ENCODE results near the gene AHDC1. TPM values are rescaled to one million over a fixed set of nuclear protein-coding genes. Genes with fewer than 3 reads are reported as not detected.

Gene AHDC1
- total RNA-seq, 1 experiment from 2014 or later, result 33.7 TPM

- no peaks in the 10 kb centered on the region for H3K36me3 ChIP-seq (ENCODE audit: control insufficient read depth in 1 of 2, insufficient read depth in 2 of 2, low read length in 2 of 2)
- H3K27ac ChIP-seq (ENCODE audit: low read depth, low read length), result no peak overlapping the region
- POLR2A ChIA-PET, result interaction anchor here (0.7 to 1.6 kb wide), 2 partner anchors 9 to 27 kb away, joined by 6 to 10 read pairs; partner anchors contain the start of gene WASF2
- BruUV-seq (replicated peaks), result no TSS peak
- RAD21 ChIA-PET (ENCODE audit: low non-redundant PET in 1 of 2, low total read pairs in 2 of 2, uncharacterized antibody in 2 of 2, unreplicated experiment in 2 of 2), result no interaction called here
- H3K27me3 ChIP-seq (ENCODE audit: insufficient read depth, low read length), result no peaks in the 10 kb centered on the region
- CTCF ChIA-PET, result no interaction called here
- peaks cover 9 to 26% of the 10 kb centered on the region in 2 experiments; a peak in 3 of 4 replicates for H3K4me1 ChIP-seq (ENCODE audit: control insufficient read depth in 1 of 2, insufficient read depth in 2 of 2, low read length in 2 of 2)
- no peak for TF ChIP-seq FOSL1 (IDR thresholded peaks at IDR 0.05; ENCODE audit: low read depth)
- TF ChIP-seq EZH2phosphoT487 (IDR thresholded peaks at IDR 0.05; ENCODE audit: borderline replicate concordance), result no peak
- no peak for TF ChIP-seq YY1 (IDR thresholded peaks at IDR 0.05; ENCODE audit: extremely low read depth, insufficient replicate concordance, low read depth, low read length)
- no peak for TF ChIP-seq POLR2A (IDR thresholded peaks at IDR 0.05; ENCODE audit: borderline replicate concordance, extremely low read depth, insufficient read depth, insufficient read length)
- TF ChIP-seq ELF1 (IDR thresholded peaks at IDR 0.05; ENCODE audit: borderline replicate concordance, low read depth), result no peak
- TF ChIP-seq CEBPB (IDR thresholded peaks at IDR 0.05; ENCODE audit: low read depth), result no peak
- TF ChIP-seq MAX (IDR thresholded peaks at IDR 0.05), result no peak
- no peak for TF ChIP-seq ATF3 (IDR thresholded peaks at IDR 0.05)
- no peak for TF ChIP-seq CTCF (IDR thresholded peaks at IDR 0.05 in 2 of 3, conservative IDR thresholded peaks at IDR 0.05 in 1 of 3; ENCODE audit: borderline replicate concordance in 1 of 3, insufficient read depth in 1 of 3, low read depth in 2 of 3, low read length in 2 of 3)
- no peak for TF ChIP-seq ZNF274 (IDR thresholded peaks at IDR 0.05; ENCODE audit: low read depth, low read length)
- TF ChIP-seq JUND (IDR thresholded peaks at IDR 0.05), result no peak
- no peak for TF ChIP-seq ZFX (IDR thresholded peaks at IDR 0.05)
- TF ChIP-seq SP1 (IDR thresholded peaks at IDR 0.05; ENCODE audit: low read depth), result no peak
- no peak for TF ChIP-seq SRF (IDR thresholded peaks at IDR 0.05; ENCODE audit: low read depth)
- TF ChIP-seq EGR1 (IDR thresholded peaks at IDR 0.05; ENCODE audit: low read depth), result no peak
- TF ChIP-seq EZH2 (IDR thresholded peaks at IDR 0.05), result no peak
- TF ChIP-seq CBX3 (IDR thresholded peaks at IDR 0.05; ENCODE audit: low read depth), result no peak
- no peak for TF ChIP-seq RAD21 (IDR thresholded peaks at IDR 0.05; ENCODE audit: low read depth)
- no peak for TF ChIP-seq SIN3A (IDR thresholded peaks at IDR 0.05; ENCODE audit: low read depth)
- no peak for TF ChIP-seq ZBTB33 (IDR thresholded peaks at IDR 0.05; ENCODE audit: extremely low read depth, insufficient replicate concordance, low read length)
- H3K79me2 ChIP-seq (ENCODE audit: insufficient read depth, low read length), result no peaks in the 10 kb centered on the region
- no peak overlapping the region for H3K4me2 ChIP-seq (ENCODE audit: low read length)
- intact Hi-C loops (cut with micrococcal nuclease), result no loop called here
- no peaks in the 10 kb centered on the region for H4K20me1 ChIP-seq (ENCODE audit: insufficient read depth)
- DNase-seq (ENCODE audit: low read depth, low spot score) (no peak), ATAC-seq (no peak)
- no peaks in the 10 kb centered on the region for H3K9me3 ChIP-seq (ENCODE audit: control insufficient read depth in 1 of 2, insufficient read depth in 1 of 2, low read depth in 1 of 2, low read length in 2 of 2)
- peak overlapping the region; percentile 8 for H2AFZ ChIP-seq (ENCODE audit: low read depth, low read length, poor library complexity, severe bottlenecking)
- no peaks in the 10 kb centered on the region for H3K9me2 ChIP-seq (ENCODE audit: insufficient read depth)
- no peak overlapping the region for H3K4me3 ChIP-seq (replicated peaks in 1 of 2; ENCODE audit: low read depth in 1 of 2, low read length in 2 of 2)
- no peak overlapping the region for H3K9ac ChIP-seq (ENCODE audit: low read length)
Observed at GRCh38 chr1:27499142-27499541, 104.8 kb downstream of the AHDC1 start.

Measured in HCT116 (cell line).